Breast epithelium (tissue), 4 donors: ENCODE data around the gene ELMO1. TPM values are rescaled to one million over a fixed set of nuclear protein-coding genes. Genes with fewer than 3 reads are reported as not detected.

Experiments
- DNase-seq, 2 donors: peaks; one replicate each; pipeline ENCODE4 v3.0.0-alpha.2; 2019; ENCODE audit warnings: low spot score in 2 of 2
- H3K27ac ChIP-seq, 2 donors: fragments of 200-600 bp; sonication (generic) in 1 of 2; one replicate each; pipeline ENCODE4 v1.5.1; 2016 to 2019; ENCODE audit warnings: mild to moderate bottlenecking in 1 of 2
- H3K27me3 ChIP-seq, 2 donors: fragments of 200-600 bp; sonication (generic) in 1 of 2; one replicate each; pipeline versions ENCODE4 v1.5.1 to v1.6.0; 2017 to 2019; ENCODE audit warnings: control low read depth in 1 of 2, mild to moderate bottlenecking in 1 of 2
- H3K36me3 ChIP-seq: fragments of 200-600 bp; one replicate; pipeline ENCODE4 v1.5.1; 2019
- H3K4me1 ChIP-seq, 2 donors: fragments of 200-600 bp; sonication (generic); one replicate each; pipeline ENCODE4 v1.5.1; 2016 to 2019; ENCODE audit warnings: control low read depth in 1 of 2
- H3K4me3 ChIP-seq, 3 donors: fragments of 200-600 bp; sonication (generic); 1 replicate in 2 of 3; 2 replicates in 1 of 3; pipeline ENCODE4 v1.5.1; 2016 to 2019; ENCODE audit warnings: mild to moderate bottlenecking in 3 of 3, moderate library complexity in 2 of 3
- H3K9me3 ChIP-seq, 2 donors: fragments of 200-600 bp; sonication (generic) in 1 of 2; one replicate each; pipeline ENCODE4 v1.5.1; 2016 to 2019; ENCODE audit warnings: control low read depth in 1 of 2
- POLR2A ChIP-seq: fragments of 450-650 bp; IDR thresholded peaks from one replicate; pipeline ENCODE4 v1.6.1; 2016; ENCODE audit warnings: antibody characterized with exemption, mild to moderate bottlenecking, moderate library complexity
- POLR2AphosphoS5 ChIP-seq, 3 donors: sonication (generic); formaldehyde crosslinking; IDR thresholded peaks; one replicate each; pipeline ENCODE4 v1.6.1; 2017; ENCODE audit warnings: antibody characterized with exemption in 3 of 3
- intact Hi-C: fragments of 100-400 bp; cut with DNase I; formaldehyde crosslinking; loops from one replicate; pipeline ENCODE4 v1.15.1; 2023; ENCODE audit warnings: low total_unique reads
- total RNA-seq, 3 donors: library from RNA; depleted of rRNA; stranded (reverse); fragments of >200 nt; gene quantifications; one replicate each; pipeline ENCODE4 v1.1.0, GENCODE V29; 2016
- TF ChIP-seq, protein P1 (sequence below), 3 donors: fragments of 450-650 bp; IDR thresholded peaks; one replicate each; pipeline ENCODE4 v1.5.1; 2016 to 2017; ENCODE audit warnings: antibody characterized with exemption in 3 of 3, mild to moderate bottlenecking in 3 of 3, moderate library complexity in 3 of 3

ELMO1 gene
- total RNA-seq, 3 donors from 2014 or later = 49.5 to 110 (median 66.9) TPM

DNA sequence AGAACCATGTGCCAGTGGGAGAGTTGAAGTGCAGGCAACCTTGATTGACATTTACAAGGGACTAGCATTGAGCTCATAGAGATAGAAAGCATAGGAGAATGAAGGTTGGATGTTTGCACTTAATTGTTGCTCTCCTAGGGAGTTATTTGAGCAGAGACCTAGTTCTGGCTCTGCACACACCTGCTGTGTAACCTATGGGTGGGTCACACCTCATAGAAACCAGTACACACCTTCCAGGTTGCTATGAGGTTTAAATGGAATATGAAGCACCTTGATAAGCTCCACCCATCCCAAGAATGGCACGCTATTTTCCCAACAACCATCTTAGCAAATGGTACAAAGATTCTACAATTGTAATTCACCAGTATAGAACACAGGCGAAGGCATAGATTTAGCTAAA is 638.2 kb downstream of the ELMO1 start:
- TF ChIP-seq, protein P1, sequence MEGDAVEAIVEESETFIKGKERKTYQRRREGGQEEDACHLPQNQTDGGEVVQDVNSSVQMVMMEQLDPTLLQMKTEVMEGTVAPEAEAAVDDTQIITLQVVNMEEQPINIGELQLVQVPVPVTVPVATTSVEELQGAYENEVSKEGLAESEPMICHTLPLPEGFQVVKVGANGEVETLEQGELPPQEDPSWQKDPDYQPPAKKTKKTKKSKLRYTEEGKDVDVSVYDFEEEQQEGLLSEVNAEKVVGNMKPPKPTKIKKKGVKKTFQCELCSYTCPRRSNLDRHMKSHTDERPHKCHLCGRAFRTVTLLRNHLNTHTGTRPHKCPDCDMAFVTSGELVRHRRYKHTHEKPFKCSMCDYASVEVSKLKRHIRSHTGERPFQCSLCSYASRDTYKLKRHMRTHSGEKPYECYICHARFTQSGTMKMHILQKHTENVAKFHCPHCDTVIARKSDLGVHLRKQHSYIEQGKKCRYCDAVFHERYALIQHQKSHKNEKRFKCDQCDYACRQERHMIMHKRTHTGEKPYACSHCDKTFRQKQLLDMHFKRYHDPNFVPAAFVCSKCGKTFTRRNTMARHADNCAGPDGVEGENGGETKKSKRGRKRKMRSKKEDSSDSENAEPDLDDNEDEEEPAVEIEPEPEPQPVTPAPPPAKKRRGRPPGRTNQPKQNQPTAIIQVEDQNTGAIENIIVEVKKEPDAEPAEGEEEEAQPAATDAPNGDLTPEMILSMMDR (IDR thresholded peaks at IDR 0.05) = no peak
- TF ChIP-seq POLR2A (no peak), POLR2AphosphoS5 (IDR thresholded peaks at IDR 0.05) (no peak)
- Histone ChIP-seq H3K9me3 (no peaks in the 10 kb centered on the region), H3K4me3 (no peak overlapping the region), H3K27ac (no peak overlapping the region), H3K36me3 (no peaks in the 10 kb centered on the region), H3K4me1 (no peaks in the 10 kb centered on the region), H3K27me3 (no peaks in the 10 kb centered on the region)
- no peak for DNase-seq
- intact Hi-C loops = no loop called here

- intact Hi-C loops = no loop called here
- DNase-seq = no peak
- TF ChIP-seq POLR2AphosphoS5 (IDR thresholded peaks at IDR 0.05) (no peak), POLR2A (no peak)
- TF ChIP-seq, protein P1 (IDR thresholded peaks at IDR 0.05) = no peak
These were observed 638.6 kb downstream of the ELMO1 start for GRCh38 chr7:36810032-36810431.

GRCh38 chr7:36809510-36809909 is 639.2 kb downstream of the ELMO1 start:
- Histone ChIP-seq H3K4me3 (no peak overlapping the region), H3K36me3 (no peaks in the 10 kb centered on the region), H3K9me3 (no peaks in the 10 kb centered on the region), H3K27ac (no peak overlapping the region), H3K4me1 (no peaks in the 10 kb centered on the region), H3K27me3 (no peaks in the 10 kb centered on the region)
- TF ChIP-seq, protein P1 (IDR thresholded peaks at IDR 0.05) = no peak
- TF ChIP-seq POLR2AphosphoS5 (IDR thresholded peaks at IDR 0.05) (no peak), POLR2A (no peak)
- intact Hi-C loops = no loop called here
- DNase-seq = no peak

More at GRCh38 chr7:36810032-36810431, 638.6 kb downstream of the ELMO1 start:
- no peaks in the 10 kb centered on the region for H3K36me3 ChIP-seq
- no peak overlapping the region for H3K4me3 ChIP-seq
- H3K27ac ChIP-seq = no peak overlapping the region
- H3K27me3 ChIP-seq = no peaks in the 10 kb centered on the region
- no peaks in the 10 kb centered on the region for H3K4me1 ChIP-seq
- no peaks in the 10 kb centered on the region for H3K9me3 ChIP-seq

GRCh38 chr7:36809086-36809485 is 639.6 kb downstream of the ELMO1 start:
- Histone ChIP-seq H3K4me1 (no peaks in the 10 kb centered on the region), H3K9me3 (no peaks in the 10 kb centered on the region), H3K27ac (no peak overlapping the region), H3K36me3 (no peaks in the 10 kb centered on the region), H3K27me3 (no peaks in the 10 kb centered on the region), H3K4me3 (no peak overlapping the region)
- intact Hi-C loops = no loop called here
- DNase-seq = no peak
- TF ChIP-seq POLR2A = no peak

DNA sequence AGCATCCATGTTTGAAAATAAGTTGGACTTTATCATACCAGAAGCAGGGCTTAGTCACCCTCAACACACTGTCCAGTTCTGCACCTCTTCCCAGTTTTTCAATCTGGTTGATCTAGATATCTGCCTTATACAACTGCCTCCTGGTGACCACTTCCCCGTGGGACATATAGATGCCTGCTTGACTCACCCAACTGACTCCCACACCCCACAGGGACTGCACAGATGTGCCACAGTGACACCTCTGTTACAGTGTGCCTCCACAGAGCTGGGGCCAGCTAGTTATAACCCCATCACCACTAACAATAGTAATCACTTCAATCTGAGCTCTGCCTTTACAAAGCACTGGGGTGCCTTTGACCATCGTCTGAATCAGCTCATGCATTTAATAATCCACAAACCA is 641.8 kb downstream of the ELMO1 start:
- Histone ChIP-seq H3K4me3 (no peak overlapping the region), H3K36me3 (no peaks in the 10 kb centered on the region), H3K4me1 (no peaks in the 10 kb centered on the region), H3K27me3 (no peaks in the 10 kb centered on the region), H3K9me3 (no peaks in the 10 kb centered on the region), H3K27ac (no peak overlapping the region)
- intact Hi-C loops = no loop called here
- no peak for TF ChIP-seq POLR2A
- TF ChIP-seq, protein P1 (IDR thresholded peaks at IDR 0.05) = no peak
- no peak for TF ChIP-seq POLR2AphosphoS5 (IDR thresholded peaks at IDR 0.05)
- DNase-seq = no peak

Other genes with a start within 250 kb of the ELMO1 start
- under 1 TPM in 2 of 3 donors, not detected in 1; 0.64 to 0.88 TPM for gene GPR141, start 234.9 kb upstream of the ELMO1 start, total RNA-seq